ENCODE data around the gene GOLT1A.
A peak's percentile ranks its signal among the peaks of the same experiment; 100 is the strongest.

The GOLT1A gene

DNA sequence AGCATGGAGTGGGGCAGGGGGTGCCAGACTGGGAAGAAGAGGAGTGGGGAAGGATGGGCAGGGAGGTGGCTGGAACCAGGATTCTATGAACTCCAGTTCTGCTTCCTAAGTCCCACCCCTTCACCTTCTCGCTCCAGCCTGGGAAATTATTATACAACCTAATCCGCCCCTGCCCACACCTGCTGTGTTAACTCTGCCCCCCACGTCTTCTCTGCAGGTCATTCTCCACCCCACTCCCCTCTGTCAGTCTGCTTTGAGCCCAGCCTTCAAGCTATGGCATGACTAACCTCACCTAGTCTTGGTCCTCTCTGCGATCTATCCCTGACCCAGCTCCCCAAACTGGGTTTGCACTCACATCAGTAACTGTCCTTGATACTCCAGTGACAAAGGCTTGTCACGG, 46.0 kb upstream of the GOLT1A start:
- TF ChIP-seq ZFX (IDR thresholded peaks at IDR 0.05; ENCODE audit: borderline replicate concordance), result no peak
- TF ChIP-seq, protein P1, sequence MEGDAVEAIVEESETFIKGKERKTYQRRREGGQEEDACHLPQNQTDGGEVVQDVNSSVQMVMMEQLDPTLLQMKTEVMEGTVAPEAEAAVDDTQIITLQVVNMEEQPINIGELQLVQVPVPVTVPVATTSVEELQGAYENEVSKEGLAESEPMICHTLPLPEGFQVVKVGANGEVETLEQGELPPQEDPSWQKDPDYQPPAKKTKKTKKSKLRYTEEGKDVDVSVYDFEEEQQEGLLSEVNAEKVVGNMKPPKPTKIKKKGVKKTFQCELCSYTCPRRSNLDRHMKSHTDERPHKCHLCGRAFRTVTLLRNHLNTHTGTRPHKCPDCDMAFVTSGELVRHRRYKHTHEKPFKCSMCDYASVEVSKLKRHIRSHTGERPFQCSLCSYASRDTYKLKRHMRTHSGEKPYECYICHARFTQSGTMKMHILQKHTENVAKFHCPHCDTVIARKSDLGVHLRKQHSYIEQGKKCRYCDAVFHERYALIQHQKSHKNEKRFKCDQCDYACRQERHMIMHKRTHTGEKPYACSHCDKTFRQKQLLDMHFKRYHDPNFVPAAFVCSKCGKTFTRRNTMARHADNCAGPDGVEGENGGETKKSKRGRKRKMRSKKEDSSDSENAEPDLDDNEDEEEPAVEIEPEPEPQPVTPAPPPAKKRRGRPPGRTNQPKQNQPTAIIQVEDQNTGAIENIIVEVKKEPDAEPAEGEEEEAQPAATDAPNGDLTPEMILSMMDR (IDR thresholded peaks at IDR 0.05), result no peak
- no peak overlapping the region; the same call in 1 of the 2 replicates for H3K27ac ChIP-seq

- H3K27ac ChIP-seq, result peak overlapping the region; percentile 46; the same call in 1 of the 2 replicates
- TF ChIP-seq, protein P1 (IDR thresholded peaks at IDR 0.05), result no peak
- no peak for TF ChIP-seq ZFX (IDR thresholded peaks at IDR 0.05; ENCODE audit: borderline replicate concordance)
Measured at GRCh38 chr1:204259196-204259595, 45.4 kb upstream of the GOLT1A start.

DNA sequence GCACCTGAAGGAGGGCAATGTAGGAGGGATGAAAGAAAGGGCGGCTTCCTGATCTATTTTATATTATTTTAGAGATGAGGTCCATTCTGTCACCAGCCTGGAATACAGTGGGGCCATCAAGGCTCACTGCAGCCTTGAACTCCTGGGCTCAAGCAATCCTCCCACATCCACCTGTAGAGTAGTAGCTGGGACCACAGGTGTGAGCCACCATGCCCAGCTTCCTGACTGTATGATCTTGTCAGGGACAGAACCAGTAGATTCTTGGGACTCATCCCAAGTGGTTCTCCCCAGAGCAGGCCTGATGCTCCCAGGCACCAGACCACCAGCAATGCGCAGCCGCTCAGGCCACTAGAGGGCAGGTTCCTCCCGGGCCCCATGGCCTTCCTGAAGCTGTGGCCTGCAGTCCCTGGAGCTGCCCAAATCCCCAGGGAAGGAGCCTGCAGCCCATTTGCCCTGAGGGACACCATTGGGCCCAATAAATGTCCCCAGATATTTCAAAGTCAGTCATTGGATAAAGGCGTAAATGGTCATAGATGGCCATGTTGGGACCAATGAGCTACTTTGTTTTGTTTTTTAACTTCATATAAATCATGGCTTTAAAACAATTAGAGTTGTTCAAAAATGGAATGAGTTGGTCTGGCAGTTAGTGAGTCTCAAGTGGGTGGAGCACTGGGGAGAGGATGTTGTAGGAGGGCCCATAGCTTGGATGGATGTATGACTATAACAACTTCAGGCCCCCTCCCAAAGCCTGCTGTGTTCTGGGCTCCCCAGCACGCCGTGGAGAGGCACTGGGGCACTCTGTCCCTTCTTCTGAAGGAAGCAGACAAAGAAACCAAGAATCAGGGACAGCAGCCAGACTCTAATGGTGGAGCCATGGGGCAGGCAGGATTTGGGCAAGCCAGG, 44.7 kb upstream of the GOLT1A start:
- TF ChIP-seq, protein P1 (IDR thresholded peaks at IDR 0.05), result peak; percentile 93
- no peak for TF ChIP-seq ZFX (IDR thresholded peaks at IDR 0.05; ENCODE audit: borderline replicate concordance)
- H3K27ac ChIP-seq, result peak overlapping the region; percentile 46

- TF ChIP-seq ZFX (IDR thresholded peaks at IDR 0.05; ENCODE audit: borderline replicate concordance), result no peak
- TF ChIP-seq, protein P1 (IDR thresholded peaks at IDR 0.05), result no peak
- peak overlapping the region; percentile 46 for H3K27ac ChIP-seq
Measured at GRCh38 chr1:204257446-204257845, 43.7 kb upstream of the GOLT1A start.

DNA sequence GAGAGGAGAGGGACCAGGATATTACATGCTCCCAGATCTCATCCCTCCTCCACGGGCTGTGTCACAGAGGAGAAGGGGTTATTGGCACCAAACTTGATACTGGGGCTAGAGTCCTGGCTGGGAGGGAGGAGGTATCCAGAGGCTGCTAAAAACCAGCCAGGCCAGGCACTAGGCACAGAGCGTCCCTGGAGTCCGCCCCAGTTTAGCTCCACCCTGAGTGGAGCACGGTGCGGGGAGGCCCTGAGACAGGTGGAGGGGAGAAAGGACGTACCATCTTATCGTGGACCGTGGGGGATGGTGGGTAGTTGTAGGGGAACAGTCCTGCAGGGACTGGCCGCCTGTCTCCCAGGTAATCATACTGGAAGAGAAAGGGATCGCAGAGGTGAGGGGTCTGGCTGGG, 42.7 kb upstream of the GOLT1A start:
- TF ChIP-seq, protein P1 (IDR thresholded peaks at IDR 0.05), result no peak
- no peak for TF ChIP-seq ZFX (IDR thresholded peaks at IDR 0.05; ENCODE audit: borderline replicate concordance)

GRCh38 chr1:204255966-204256365, 42.2 kb upstream of the GOLT1A start:
- no peak for TF ChIP-seq ZFX (IDR thresholded peaks at IDR 0.05; ENCODE audit: borderline replicate concordance)
- TF ChIP-seq, protein P1 (IDR thresholded peaks at IDR 0.05), result no peak
- H3K27ac ChIP-seq, result peak overlapping the region; percentile 64

More for the DNA sequence above, 42.7 kb upstream of the GOLT1A start:
- peak overlapping the region; percentile 64 for H3K27ac ChIP-seq

GRCh38 chr1:204255225-204255624, 41.4 kb upstream of the GOLT1A start:
- peak overlapping the region; percentile 64 for H3K27ac ChIP-seq
- TF ChIP-seq, protein P1 (IDR thresholded peaks at IDR 0.05), result no peak
- TF ChIP-seq ZFX (IDR thresholded peaks at IDR 0.05; ENCODE audit: borderline replicate concordance), result no peak

Measured in 22Rv1 (cell line).